SHP77 (cell line): ENCODE measurements around the gene EYA4.

Experiments
- DNase-seq, 2 experiments: peaks; one replicate each; lab custom pipeline; 2025; lab: John Stamatoyannopoulos, UW

Gene EYA4

DNA sequence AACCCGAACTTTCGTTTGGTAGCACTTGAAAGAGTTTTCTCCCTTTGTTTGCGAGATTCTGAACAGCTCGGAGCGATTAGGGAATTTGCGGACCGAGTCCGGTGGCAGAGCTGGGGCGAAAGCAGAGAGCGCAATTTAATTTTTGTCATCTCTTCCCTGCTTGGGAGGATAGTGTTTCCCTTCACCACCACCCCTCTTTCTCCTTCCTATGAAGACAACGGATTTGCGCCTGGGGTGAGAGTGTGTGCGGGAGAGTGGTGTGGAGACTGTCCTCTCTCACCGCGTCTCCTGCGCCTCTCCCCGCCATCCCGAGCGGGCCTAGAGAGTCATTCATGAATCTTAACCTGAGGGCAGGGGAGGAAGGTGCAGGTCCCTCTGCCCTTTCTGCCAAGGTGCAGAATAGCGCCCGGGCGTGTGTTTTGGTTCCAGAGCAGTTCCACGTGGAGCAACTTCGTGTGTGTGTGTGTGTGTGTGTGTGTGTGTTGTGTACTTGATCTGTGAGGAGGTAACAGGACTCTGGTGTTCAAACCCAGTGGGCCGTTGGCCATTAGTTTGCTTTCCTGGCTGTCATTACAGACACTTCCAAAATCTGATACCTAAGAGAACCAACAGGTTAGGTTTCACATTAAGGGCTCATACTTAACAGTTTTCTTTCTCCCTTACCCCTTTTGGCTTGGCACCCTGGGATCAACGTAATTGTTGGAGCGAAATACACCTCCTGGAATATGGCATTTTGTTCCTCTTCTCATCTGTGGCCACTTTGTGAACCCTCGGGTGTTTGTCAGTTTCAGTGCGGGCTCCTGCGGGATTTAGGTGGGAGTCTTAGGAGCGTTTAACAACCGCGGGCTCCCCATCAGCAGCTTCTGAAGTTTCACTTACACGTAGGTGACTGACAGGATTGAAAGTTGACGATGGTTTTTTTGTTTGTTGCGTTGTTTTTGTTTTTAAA is 1.8 kb downstream of the EYA4 start:
- no peak for DNase-seq

DNA sequence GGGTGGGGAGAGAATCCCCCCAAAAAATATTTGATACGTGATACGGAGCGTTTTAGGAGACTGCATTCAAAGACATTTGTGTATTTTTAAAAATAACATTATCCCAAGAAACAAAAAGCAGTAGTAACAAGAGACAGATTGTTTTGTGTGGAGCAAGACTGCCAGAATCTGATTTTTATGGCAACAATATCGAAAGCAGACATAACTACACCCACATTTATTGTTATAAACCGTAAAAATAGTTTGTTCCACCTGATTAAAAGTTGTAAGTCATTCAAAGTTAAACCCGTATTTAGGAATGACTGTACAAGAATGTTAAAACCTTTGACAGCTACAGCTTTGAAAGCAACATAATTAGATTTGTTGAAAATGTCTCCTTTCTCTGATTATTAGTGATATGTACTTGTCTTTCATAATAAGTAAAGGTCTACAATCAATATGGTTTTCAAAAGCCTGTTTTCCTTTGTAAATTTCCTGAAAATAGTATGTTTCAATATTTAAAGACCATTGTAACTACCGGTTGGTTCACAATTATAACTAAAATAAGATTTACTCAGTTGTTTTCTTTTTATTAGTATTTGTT is 2.7 kb downstream of the EYA4 start:
- DNase-seq: no peak

DNA sequence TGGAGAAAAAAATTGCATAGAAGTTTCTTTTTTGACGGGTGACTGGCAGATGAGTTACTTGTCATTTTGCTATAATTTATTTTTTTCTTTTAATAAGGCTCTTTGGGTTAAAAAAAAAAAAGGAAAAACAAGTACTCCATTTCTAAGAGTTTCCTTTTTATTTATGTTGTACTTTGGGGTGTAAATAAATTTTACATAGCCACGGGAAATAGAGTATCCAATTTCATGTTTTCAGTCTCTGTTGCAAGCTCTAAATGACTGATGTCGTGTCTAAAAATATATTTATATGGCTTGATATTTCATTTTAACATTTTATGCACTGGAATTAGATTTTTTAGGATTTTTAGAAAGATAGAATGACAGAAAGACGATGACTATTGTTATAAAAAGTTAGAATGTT is 3.4 kb downstream of the EYA4 start:
- DNase-seq: no peak

DNA sequence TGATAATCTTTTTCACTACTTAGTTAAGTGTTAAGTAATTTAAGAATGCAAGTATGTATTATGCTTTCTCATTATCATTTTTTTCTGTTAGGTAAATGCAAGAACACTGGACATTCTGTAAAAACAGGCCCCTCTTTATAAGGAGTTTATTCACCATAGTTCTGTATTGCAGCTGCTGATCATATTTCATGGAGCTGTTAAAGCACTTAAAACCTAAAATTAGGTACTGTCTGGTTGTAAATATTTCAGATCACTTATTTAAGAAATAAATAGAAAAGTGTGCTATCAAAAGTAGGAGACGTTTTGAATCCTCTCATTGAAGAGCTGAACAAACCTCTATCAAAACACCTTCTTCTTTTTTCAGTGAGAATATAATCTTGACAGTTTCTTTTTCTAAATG is 3.9 kb downstream of the EYA4 start:
- no peak for DNase-seq

DNA sequence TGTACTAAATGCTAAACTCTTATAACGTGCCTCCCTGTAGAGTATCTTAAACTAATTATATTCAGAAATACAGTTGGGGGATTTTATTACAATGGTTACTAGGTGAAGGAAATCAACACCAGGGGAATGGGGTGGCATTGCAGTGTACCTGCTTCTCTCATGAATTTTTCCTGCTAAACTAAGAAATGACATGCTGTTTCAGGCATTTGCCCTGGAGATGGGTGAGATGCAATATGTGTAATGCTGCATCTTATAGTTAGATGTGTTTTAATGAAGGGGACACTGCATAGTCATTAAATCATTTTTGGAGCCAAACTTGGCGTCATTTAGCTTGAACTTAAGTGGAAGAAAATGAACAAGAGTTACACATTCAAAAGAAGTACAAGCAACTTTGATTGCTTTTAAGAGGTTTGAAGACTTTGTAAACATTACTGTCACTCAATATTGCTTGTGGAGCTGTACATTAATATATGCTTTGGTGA is 4.3 kb downstream of the EYA4 start:
- DNase-seq: no peak

DNA sequence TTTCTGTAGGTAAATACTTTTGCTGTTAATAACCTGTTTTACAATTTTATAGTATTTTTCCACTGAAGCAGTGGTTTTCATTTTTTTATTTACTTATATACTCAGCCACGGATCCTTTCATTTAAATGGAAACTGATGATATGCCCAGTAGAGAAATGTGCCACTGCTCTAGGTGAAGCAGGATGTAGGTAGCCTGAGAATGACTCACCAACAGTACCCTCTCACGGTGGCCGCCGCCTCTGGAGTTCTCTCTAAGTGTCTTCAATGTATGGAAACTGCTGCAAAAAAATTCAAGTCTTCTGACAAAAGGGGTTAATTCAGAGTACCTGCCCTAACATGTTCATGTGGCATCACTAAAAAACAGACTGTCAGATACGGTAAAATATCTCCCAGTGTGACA is 6.4 kb downstream of the EYA4 start:
- no peak for DNase-seq

DNA sequence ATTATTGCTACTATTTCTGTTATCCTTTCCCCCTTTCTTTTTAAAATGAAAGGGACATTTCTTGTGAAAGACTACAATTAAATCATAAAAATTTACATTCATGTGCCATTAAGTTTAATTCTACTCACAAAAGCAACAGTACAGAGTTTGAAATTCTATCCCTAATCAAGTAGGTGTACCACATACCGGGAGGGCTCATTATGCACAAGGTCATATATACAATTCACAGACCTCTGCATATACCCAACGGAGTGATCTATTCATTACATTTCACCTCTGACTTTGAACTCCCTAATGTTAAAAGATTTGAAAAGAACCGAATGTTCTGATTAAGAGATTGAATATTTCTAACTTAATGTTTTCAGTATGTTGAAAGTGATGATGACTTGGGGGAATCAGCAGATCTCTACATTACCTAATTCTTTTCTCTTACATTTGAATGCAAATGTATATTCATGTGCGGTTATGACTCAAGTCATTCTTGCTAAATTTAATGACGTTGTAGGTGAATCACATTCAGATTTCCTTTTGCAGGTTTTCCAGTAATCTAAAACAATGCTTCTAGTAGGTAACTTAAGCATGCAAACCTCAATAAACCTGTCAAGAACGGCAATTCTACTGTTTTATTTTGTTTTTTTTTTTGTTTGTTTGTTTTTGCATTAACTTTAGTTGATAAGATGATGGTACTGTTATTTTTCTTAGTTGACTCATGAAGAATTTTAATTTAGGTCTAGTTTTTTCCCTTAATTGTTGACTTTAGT is 7.3 kb downstream of the EYA4 start:
- DNase-seq: no peak

DNA sequence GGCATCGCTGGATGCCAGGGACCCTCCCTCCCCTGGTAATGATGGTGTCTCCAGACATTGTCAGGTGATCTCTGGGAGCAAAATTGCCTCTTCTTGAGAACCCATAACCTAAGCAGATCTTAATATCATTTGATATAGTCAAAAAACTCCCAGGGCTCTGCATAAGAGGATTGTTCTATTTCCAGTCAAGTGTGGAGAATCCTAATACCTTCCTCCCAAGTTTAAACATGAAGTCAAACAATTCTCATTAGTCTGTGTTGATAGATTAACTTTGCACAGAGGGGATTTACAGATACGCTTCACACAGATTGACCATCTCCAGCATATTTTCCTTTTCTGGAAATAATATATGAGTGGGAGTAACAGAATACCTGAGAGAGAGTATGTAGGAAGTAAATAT is 10.5 kb downstream of the EYA4 start:
- no peak for DNase-seq

DNA sequence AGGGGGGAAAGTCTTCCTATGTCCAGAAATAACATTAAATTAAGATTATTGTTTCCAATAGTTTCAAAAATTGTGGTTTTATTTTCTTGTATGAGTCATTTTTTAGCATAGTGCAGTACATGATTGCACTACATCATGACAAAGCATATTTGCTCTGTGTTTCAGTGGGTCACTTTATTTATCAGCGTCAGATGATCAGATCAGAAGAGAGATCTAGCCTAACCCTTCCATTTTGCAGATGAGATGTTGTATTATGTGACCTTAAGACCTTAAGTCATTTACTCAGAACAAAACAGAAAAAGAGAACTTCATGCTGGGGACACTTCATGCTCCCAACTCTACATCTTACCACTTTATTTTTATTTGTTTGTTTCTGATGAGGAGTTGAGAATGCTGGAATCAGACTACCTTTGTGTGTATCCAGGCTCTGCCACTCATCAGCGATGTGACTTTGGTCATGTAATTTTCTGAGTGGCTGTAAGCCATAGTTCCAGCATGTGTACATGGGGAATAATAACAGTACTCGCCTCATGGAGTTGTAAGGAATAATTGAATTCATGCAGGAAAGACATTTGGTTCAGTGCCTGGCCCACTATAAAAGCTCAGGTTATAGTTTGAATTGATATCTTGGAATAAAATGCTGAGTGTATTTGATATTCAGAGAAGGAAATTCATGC is 13.5 kb downstream of the EYA4 start:
- DNase-seq: no peak

DNA sequence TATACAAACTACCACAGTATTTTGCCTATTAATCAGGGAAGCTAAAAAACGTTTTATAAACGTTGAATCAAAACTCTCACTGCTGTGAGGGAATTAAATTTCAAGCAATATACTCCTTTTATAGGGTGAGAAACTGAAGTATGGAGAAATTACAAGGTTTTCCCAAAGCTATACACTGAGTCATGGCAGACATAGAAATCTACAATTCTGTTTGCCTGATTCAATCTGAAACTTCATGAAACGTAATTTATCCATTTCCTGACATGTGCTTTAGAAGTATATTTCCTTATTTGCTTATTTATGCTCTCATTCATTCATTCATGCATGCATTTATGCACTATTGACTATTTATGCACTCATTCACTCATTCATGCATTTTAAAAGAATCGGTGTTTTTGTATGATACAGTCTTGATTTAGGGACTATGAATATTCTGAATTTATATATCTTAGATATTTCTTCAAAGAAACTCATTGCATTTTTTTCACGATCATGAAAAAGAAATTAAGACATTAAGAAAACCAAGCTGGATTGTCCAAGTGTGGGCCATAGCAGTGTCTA is 16.5 kb downstream of the EYA4 start:
- no peak for DNase-seq

DNA sequence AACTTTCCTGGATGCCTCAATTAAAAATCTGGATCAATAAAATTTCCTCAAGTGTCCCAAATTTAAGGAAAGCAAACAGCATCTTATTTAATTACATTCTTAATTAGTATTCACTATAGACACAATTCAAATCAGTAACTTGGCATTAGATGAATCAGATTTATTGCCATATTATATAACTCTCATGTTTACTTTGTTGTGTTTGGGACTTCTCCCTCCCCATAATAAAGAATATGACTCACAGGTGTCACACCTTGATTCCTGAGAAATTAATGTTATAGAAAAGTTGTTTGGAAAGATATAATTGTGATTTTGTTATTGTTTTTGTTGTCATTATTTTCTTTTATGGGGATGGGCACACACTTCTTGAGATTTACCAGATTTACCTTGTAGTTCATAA is 18.4 kb downstream of the EYA4 start:
- no peak for DNase-seq

DNA sequence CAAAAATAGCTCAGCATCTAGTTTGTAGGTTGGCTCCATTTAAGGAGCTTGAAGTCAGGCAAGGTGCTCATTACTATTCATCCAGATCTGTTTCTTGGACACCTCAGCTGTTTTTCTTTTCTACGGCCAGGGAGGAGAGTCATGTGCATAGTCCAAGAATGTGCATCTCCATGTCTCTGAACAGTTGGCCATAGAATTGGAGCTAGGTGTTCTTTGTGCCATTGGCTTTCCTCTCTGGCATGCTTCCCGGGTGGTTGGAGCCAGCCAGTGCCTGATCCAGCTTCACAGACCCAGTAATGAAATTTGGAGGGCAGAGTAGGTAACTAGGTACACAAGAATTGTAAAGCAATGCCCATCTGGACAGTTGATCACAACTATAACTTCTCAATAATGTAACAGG is 21.6 kb downstream of the EYA4 start:
- DNase-seq: no peak

DNA sequence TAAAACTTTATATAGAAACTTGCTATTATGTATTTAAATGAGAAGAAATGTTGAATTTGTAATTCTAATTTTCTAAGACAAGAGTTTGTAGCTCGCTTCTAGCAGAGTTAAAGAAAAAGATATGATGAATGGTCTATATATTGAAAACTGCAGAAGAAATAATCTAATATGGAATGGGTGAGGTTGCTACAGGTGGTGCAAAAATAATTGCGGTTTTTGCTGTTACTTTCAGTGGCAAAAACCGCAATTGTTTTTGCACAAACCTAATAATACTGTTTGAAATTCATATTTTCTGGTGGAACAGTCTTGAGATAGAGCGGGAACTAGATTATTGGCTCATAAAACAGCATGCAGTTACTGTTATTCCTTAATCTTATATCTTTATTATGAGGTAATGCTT is 23.9 kb downstream of the EYA4 start:
- no peak for DNase-seq

DNA sequence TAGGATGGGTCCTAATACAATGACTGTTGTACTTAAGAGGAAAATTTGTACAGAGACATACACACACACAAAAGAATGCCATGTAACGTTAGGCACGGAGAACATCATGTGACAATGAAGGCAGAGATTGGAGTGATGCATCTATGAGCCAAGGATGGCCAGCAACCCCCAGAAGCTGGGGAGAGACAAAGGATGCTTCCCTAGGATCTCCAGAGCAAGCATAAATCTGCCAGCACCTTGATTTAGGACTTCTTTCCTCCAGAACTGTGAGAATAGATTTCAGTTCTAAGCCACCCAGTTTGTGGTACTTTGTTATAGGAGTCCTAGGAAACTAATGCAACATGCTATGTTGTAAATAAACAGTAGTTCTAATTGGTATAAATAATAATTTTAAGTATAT is 25.0 kb downstream of the EYA4 start:
- DNase-seq: no peak

DNA sequence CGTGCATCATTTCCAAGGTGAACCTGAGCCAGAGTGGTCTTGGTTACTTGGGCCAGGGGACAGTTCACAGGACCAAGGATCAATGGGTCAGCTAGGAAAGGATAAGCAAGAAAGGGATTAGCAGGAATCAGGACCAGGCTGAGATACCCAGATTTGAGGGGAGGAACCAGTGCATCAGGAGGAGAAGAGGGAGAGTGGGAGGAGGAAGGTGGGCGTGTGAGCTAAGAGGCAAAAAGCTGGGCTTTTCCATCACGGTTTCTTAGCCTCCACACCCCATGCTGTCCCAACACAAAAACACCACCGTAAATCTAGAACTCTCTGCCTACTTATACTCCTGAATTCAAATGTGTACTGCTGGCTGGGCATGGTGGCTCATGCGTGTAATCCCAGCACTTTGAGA is 27.5 kb downstream of the EYA4 start:
- no peak for DNase-seq

DNA sequence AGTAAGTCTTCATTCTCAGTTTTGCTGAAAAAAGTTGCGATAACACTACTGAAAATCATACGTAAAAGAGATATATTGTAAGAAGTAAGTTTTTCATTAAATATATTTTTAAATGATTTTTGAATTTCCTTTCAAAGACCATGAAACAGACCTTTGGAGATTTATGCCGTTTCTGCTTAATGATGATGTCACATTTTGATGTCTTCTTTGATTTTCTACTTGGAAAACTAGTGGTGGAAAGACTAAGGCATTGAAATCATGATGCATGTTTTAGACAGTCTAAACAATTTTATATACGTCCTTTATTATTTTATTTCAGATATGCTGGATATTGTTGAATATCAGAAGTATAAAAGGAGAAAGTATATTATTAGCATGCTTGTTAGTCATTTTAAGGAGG is 33.7 kb downstream of the EYA4 start:
- no peak for DNase-seq

DNA sequence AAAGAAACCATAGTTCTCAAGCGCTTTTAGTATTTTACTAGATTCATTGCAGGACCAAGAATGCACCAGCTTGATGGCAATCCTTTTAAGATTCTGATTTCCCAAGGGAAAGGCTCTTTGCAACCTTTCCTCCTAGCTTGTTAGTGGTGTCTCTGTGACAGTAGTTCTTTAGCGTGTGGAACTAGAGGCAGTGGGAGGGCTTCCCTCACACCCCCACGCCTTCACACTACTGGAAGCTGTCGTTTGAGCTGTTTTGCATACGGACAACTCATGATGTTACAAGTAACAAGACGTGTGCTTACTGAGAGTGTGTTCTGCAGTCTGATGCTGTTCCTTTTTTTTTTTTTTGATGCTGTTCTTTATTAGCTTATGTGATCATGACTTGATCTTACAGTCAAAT is 34.1 kb downstream of the EYA4 start:
- DNase-seq: no peak

DNA sequence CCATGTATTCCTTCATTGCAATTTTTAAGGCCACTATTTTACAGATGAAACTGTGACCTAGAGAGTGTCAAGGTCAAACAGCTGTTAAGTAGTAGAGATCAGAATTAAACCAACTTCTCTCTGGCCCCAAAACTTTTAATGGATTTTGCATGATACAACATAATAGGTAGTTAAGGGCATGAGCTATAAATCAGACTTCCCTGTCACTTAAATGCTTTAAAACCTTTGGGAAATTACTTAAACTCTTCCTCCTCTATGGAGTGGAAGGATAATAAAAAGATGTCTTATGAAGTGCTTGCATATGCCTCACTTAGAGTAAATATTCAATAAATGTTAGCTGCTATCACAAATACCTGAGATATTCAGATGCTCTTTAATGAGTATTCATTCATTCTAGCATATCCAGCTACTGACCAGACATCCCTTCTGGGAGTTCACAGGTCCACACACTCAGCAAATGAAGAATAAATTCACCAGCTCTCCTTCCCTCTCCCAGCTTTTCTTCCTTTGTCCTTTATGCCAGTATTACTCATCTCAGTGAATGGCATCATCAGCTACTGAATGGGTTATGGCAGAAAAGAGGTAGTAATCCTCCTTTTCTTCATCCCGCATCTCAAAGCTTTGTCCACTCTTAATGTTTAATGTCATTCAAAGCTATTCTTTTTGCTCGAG is 36.2 kb downstream of the EYA4 start:
- no peak for DNase-seq

DNA sequence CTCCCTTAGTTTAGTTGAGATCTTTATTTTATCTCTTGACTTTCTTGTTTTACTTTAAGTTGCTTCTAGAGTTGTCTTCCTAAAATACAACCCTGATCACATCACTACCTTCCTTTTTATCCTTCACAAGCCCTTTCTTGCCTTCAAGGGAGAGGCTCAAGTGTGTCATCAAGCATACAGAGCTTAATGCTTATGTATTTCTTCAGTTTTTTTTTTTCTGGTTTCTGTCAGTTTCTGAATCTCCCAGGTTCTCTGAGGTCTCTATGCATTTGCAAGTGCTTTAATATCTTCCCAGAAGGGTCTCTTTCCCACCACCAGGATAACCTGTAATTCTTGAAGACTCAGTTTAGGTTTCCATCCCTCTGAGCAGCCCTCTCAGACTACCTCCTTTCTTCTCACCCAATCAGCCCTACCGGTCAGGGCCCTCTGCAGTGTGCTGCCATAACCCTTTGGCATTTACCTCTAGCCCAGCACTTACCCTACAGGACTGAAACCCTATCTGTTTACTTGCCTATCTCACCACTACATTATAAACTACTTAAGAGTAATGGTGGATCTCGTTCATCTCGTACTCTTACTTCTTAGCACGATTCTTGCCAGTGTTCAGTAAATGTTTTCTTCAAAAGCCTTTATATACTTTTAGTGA is 36.9 kb downstream of the EYA4 start:
- DNase-seq: no peak

DNA sequence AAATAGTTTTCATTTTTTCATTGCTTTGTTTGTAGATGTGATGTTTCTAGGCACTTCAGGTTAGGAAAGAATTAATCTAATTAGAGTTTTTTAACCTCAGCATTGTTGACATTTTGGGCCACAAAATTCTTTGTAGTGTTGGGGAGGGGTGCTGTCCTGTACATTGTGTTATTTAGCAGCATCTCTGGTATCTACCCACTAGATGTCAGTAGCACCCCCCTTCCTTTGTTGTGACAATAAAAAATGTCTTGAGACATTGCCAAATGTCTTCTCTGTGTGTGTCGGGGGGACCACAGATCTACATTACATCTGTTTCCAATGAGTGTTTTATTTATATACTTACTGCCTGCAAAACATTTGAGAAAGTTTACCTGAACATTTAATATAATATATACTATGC is 45.6 kb downstream of the EYA4 start:
- no peak for DNase-seq

DNA sequence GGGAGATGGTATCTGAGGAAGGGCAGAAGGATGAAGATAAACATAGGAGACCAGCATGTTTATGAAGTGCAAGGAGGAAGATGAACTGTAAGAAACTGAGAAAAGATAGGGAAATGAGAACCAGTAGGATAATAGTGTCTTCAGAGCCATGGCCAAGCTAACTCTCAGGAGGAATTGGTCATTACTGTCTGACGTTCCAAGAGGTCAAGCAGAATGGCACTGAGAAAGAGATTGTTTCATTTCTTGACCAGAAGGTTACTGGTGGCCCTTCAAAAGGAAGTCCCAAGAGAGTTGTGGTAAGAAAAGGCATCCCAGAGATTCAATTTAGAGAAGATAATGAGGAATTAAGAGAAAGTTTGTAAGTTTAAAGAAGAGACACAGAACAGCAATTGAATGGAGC is 47.5 kb downstream of the EYA4 start:
- DNase-seq: no peak
